AG09319 (cell line): ENCODE results near the gene RTN1.
"Not testable (repeated sequence)": the region's sequence is repeated elsewhere in the genome, so short reads cannot be mapped to it uniquely, and the experiment has no call there.

Experiments used
- DNase-seq: peaks from one replicate; pipeline ENCODE4 v3.0.0-alpha.2; 2010; ENCODE audit warnings: low read depth; ENCODE audit errors: extremely low read depth
- CTCF ChIP-seq: IDR thresholded peaks from 2 replicates; pipeline ENCODE4 v1.5.1; 2011; ENCODE audit warnings: low read depth, mild to moderate bottlenecking, inconsistent platforms, low read length, moderate library complexity

RTN1 gene

GRCh38 chr14:59657769-59658168 is 212.8 kb downstream of the RTN1 start:
- DNase-seq, result no peak
- no peak for TF ChIP-seq CTCF

- DNase-seq, result no peak
- TF ChIP-seq CTCF, result no peak
Measured at GRCh38 chr14:59656473-59656872, 214.1 kb downstream of the RTN1 start.

GRCh38 chr14:59654131-59654530 is 216.4 kb downstream of the RTN1 start:
- not testable (repeated sequence) for DNase-seq

- not testable (repeated sequence) for DNase-seq
Measured at GRCh38 chr14:59646832-59647231, 223.7 kb downstream of the RTN1 start.

GRCh38 chr14:59638885-59639284 is 231.7 kb downstream of the RTN1 start:
- no peak for TF ChIP-seq CTCF

GRCh38 chr14:59634617-59635016 is 236.0 kb downstream of the RTN1 start:
- TF ChIP-seq CTCF, result no peak
- no peak for DNase-seq

More at GRCh38 chr14:59638885-59639284, 231.7 kb downstream of the RTN1 start:
- no peak for DNase-seq

- no peak for DNase-seq
- no peak for TF ChIP-seq CTCF
Measured at GRCh38 chr14:59633486-59633885, 237.1 kb downstream of the RTN1 start.

GRCh38 chr14:59632381-59632780 is 238.2 kb downstream of the RTN1 start:
- TF ChIP-seq CTCF, result peak; percentile 39
- DNase-seq, result no peak

GRCh38 chr14:59631237-59631636 is 239.3 kb downstream of the RTN1 start:
- no peak for DNase-seq
- TF ChIP-seq CTCF, result no peak; the same call in none of the 2 replicates
